Lower leg skin (tissue), 4 donors: ENCODE results near the gene RERE. TPM values are rescaled to one million over a fixed set of nuclear protein-coding genes. Genes with fewer than 3 reads are reported as not detected.

Experiments used
- DNase-seq, 2 donors: peaks; one replicate each; pipeline ENCODE4 v3.0.0-alpha.2; 2019; ENCODE audit warnings: low spot score in 2 of 2
- H3K4me3 ChIP-seq: fragments of 200-600 bp; sonication (generic); 2 replicates; pipeline ENCODE4 v1.5.1; 2017; ENCODE audit warnings: mild to moderate bottlenecking, low read depth; ENCODE audit not compliant: poor library complexity, severe bottlenecking
- CTCF ChIP-seq, 3 donors: fragments of 450-650 bp; IDR thresholded peaks; one replicate each; pipeline ENCODE4 v1.5.1; 2016; ENCODE audit warnings: antibody characterized with exemption in 3 of 3, mild to moderate bottlenecking in 3 of 3, moderate library complexity in 2 of 3
- POLR2A ChIP-seq, 2 donors: fragments of 450-650 bp; IDR thresholded peaks; one replicate each; pipeline ENCODE4 v1.6.1; 2016 to 2017; ENCODE audit warnings: antibody characterized with exemption in 2 of 2, mild to moderate bottlenecking in 1 of 2, moderate library complexity in 1 of 2
- WGBS, 2 donors: methylation state at CpG; one replicate each; pipeline ENCODE4 v1.1.5; 2018; 5-methylcytosine and 5-hydroxymethylcytosine counted together
- intact Hi-C: fragments of 100-400 bp; cut with DNase I; formaldehyde crosslinking; loops from one replicate; pipeline ENCODE4 v1.15.0; 2023; ENCODE audit warnings: low total_unique reads
- total RNA-seq, 4 donors: library from RNA; depleted of rRNA; stranded (reverse); fragments of >200 nt; gene quantifications; one replicate each; pipeline ENCODE4 v1.1.0, GENCODE V29; 2016

Gene RERE
- total RNA-seq, 4 donors from 2014 or later, result 41.0 to 84.9 (median 76.8) TPM

- DNase-seq, result no peak
- TF ChIP-seq POLR2A (IDR thresholded peaks at IDR 0.05) (no peak), CTCF (IDR thresholded peaks at IDR 0.05) (no peak)
- WGBS, 2 donors, result 97 to 100% methylated on average over 1 of the region's 1 CpG
- H3K4me3 ChIP-seq, result no peak overlapping the region
- intact Hi-C loops, result loop anchor here (10.0 kb wide), 1 partner anchor 79 kb away; no protein-coding TSS in a partner anchor
Observed at GRCh38 chr1:8443558-8444194, 373.8 kb downstream of the RERE start.

GRCh38 chr1:8441426-8441825, 376.0 kb downstream of the RERE start:
- 73 to 91% methylated on average over 3 of the region's 3 CpGs for WGBS, 2 donors
- intact Hi-C loops, result loop anchor here (10.0 kb wide), 1 partner anchor 77 kb away; no protein-coding TSS in a partner anchor
- no peak for TF ChIP-seq POLR2A (IDR thresholded peaks at IDR 0.05)
- TF ChIP-seq CTCF (IDR thresholded peaks at IDR 0.05), result no peak

GRCh38 chr1:8439015-8439702, 378.3 kb downstream of the RERE start:
- 28 to 40% methylated on average over 8 of the region's 8 CpGs for WGBS, 2 donors
- DNase-seq, result peak; percentile 73 to 93
- intact Hi-C loops, result no loop called here
- H3K4me3 ChIP-seq, result no peak overlapping the region
- TF ChIP-seq POLR2A (IDR thresholded peaks at IDR 0.05) (no peak), CTCF (IDR thresholded peaks at IDR 0.05) (no peak)

More at GRCh38 chr1:8441426-8441825, 376.0 kb downstream of the RERE start:
- H3K4me3 ChIP-seq, result no peak overlapping the region
- DNase-seq, result no peak

- H3K4me3 ChIP-seq, result no peak overlapping the region
- TF ChIP-seq POLR2A (IDR thresholded peaks at IDR 0.05), result no peak
- TF ChIP-seq CTCF (IDR thresholded peaks at IDR 0.05), result no peak
- WGBS, 2 donors, result 72 to 84% methylated on average over 4 of the region's 4 CpGs
- DNase-seq, result no peak
- intact Hi-C loops, result no loop called here
Observed at GRCh38 chr1:8438489-8438888, 379.0 kb downstream of the RERE start.

GRCh38 chr1:8437347-8437746, 380.1 kb downstream of the RERE start:
- no peak overlapping the region for H3K4me3 ChIP-seq
- WGBS, 2 donors, result 94 to 97% methylated on average over 4 of the region's 4 CpGs
- no peak for DNase-seq
- no peak for TF ChIP-seq POLR2A (IDR thresholded peaks at IDR 0.05)
- intact Hi-C loops, result no loop called here

GRCh38 chr1:8435569-8436071, 381.8 kb downstream of the RERE start:
- TF ChIP-seq POLR2A (IDR thresholded peaks at IDR 0.05) (no peak), CTCF (IDR thresholded peaks at IDR 0.05) (no peak)
- no peak overlapping the region for H3K4me3 ChIP-seq
- 69 to 71% methylated on average over 3 of the region's 3 CpGs for WGBS, 2 donors
- DNase-seq, result no peak
- intact Hi-C loops, result no loop called here
